Spleen (tissue), 11 donors: Measurements from ENCODE around the gene ADGRV1. TPM values are rescaled to one million over a fixed set of nuclear protein-coding genes. Genes with fewer than 3 reads are reported as not detected.

ENCODE experiments used
- DNase-seq: peaks from one replicate; pipeline ENCODE4 v3.0.0-alpha.2; 2020
- H3K27ac ChIP-seq, 8 donors: fragments of 200-600 bp; sonication (generic) in 7 of 8; 1 replicate in 4 of 8; 2 replicates in 4 of 8; pipeline versions ENCODE4 v1.5.0 to v1.8.0; 2016 to 2021; ENCODE audit warnings: inconsistent platforms in 4 of 8, mild to moderate bottlenecking in 4 of 8, moderate library complexity in 1 of 8
- H3K27me3 ChIP-seq, 7 donors: fragments of 200-600 bp; sonication (generic) in 6 of 7; replicated peaks in 1 of 7; 1 replicate in 4 of 7; 2 replicates in 3 of 7; pipeline versions ENCODE4 v1.5.0 to v1.8.0; 2016 to 2021; ENCODE audit warnings: inconsistent platforms in 3 of 7, mild to moderate bottlenecking in 1 of 7
- H3K36me3 ChIP-seq, 6 donors: fragments of 200-600 bp; sonication (generic) in 5 of 6; 1 replicate in 4 of 6; 2 replicates in 2 of 6; pipeline versions ENCODE4 v1.5.0 to v1.8.0; 2016 to 2021; ENCODE audit warnings: inconsistent platforms in 2 of 6
- H3K4me1 ChIP-seq, 6 donors: fragments of 200-600 bp; sonication (generic) in 5 of 6; 1 replicate in 3 of 6; 2 replicates in 3 of 6; pipeline versions ENCODE4 v1.5.0 to v1.8.0; 2016 to 2021; ENCODE audit warnings: inconsistent platforms in 3 of 6
- H3K4me3 ChIP-seq, 8 donors: fragments of 200-600 bp; sonication (generic) in 7 of 8; 1 replicate in 4 of 8; 2 replicates in 4 of 8; pipeline versions ENCODE4 v1.5.0 to v1.8.0; 2016 to 2021; ENCODE audit warnings: inconsistent platforms in 4 of 8, mild to moderate bottlenecking in 4 of 8, moderate library complexity in 2 of 8
- H3K9me3 ChIP-seq, 8 donors: fragments of 200-600 bp; sonication (generic) in 7 of 8; 1 replicate in 4 of 8; 2 replicates in 4 of 8; pipeline versions ENCODE4 v1.5.0 to v1.8.0; 2016 to 2021; ENCODE audit warnings: inconsistent platforms in 4 of 8
- CTCF ChIP-seq, 11 experiments: fragments of 200-600 bp in 7 of 11; fragments of 450-650 bp in 4 of 11; sonication (generic) in 4 of 11; IDR thresholded peaks in 8 of 11; conservative IDR thresholded peaks in 3 of 11; 1 replicate in 7 of 11; 2 replicates in 4 of 11; pipeline versions ENCODE4 v1.4.0 to v1.8.0; 2016 to 2021; ENCODE audit warnings: antibody characterized with exemption in 11 of 11, inconsistent platforms in 4 of 11, mild to moderate bottlenecking in 1 of 11
- POLR2A ChIP-seq, 3 donors: fragments of 450-650 bp; IDR thresholded peaks; one replicate each; pipeline ENCODE4 v1.5.1; 2017; ENCODE audit warnings: antibody characterized with exemption in 3 of 3, mild to moderate bottlenecking in 1 of 3
- POLR2AphosphoS5 ChIP-seq, 3 donors: sonication (generic); formaldehyde crosslinking; IDR thresholded peaks; one replicate each; pipeline ENCODE4 v1.5.1; 2017; ENCODE audit warnings: antibody characterized with exemption in 3 of 3
- WGBS, 5 donors: extraction: QIAGEN DNeasy Blood & Tissue Kit in 3 of 5; methylation state at CpG; one replicate each; pipeline versions ENCODE4 v1.1.5 to v1.1.7; 2013 to 2018; 5-methylcytosine and 5-hydroxymethylcytosine counted together
- intact Hi-C: fragments of 100-400 bp; cut with DNase I; formaldehyde crosslinking; loops from one replicate; pipeline ENCODE4 v1.15.0; 2023; ENCODE audit warnings: low total_unique reads
- polyA plus RNA-seq, 3 donors: library from polyadenylated mRNA; stranded (reverse); fragments of 200-250 nt; gene quantifications; one replicate each; pipeline ENCODE4 v1.2.1, GENCODE V29; 2013
- total RNA-seq, 7 donors: library from RNA; depleted of rRNA in 3 of 7; stranded (reverse); fragments of >200 nt in 3 of 7; fragmentation: NEBNext Ultra II Directional in 4 of 7; extraction: Animal tissue kit (Norgen Biotek cat#: 25700) in 4 of 7; gene quantifications; one replicate each; pipeline versions ENCODE4 v1.1.0 to v1.2.1, GENCODE V29; 2016 to 2021
- donor health status: healthy with polysubstance abuse.
- donor health status: DM: no; HTN: no; CAD: no; lungs with moderate emphysema.
- donor health status: DM: no; HTN: no; CAD: no.
- donor health status: Bipolar disorder and iron deficiency.
- donor health status: healthy.
- donor health status: DM: no; HTN: no; CAD: no.
- donor health status: DM: yes; HTN: yes; CAD: no.

Gene ADGRV1
- total and polyA plus RNA-seq, 10 donors = 0.08 to 0.69 (median 0.28) TPM; not detected in 3

DNA sequence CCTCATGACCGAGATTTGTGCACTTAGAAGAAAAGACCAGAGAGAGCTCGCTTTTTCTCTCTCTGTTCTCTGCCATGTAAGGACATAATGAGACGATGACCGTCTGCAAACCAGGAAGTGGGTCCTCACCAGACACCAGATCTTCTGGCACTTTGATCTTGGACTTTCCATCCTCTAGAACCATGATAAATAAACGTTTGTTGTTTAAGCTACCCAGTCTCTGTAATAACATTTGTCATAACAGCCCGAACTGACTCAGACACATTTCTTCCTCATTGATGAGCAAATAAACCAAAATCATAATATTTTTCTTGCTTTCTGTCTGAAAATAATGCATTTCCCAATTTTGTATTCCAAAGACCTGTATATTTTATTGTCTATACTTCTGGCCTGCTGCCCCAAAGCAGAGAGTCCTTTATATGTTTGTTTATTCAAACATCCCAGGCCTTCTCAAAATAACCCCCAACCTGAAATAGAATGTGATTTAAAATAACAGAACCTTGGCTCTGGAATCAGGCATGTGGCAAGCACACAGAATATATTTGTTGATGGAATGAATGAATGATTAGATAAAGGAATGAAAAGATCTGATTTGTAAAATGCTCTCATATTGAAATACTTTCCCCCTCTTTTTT, 396.5 kb downstream of the ADGRV1 start:
- Histone ChIP-seq H3K27me3 (no peaks in the 10 kb centered on the region), H3K4me1 (no peaks in the 10 kb centered on the region), H3K27ac (no peak overlapping the region), H3K4me3 (no peak overlapping the region), H3K36me3 (no peaks in the 10 kb centered on the region), H3K9me3 (no peaks in the 10 kb centered on the region)
- 82 to 91% (median 84%) methylated on average over 6 of the region's 6 CpGs for WGBS, 5 donors
- DNase-seq = no peak
- intact Hi-C loops = no loop called here
- TF ChIP-seq POLR2A (IDR thresholded peaks at IDR 0.05) (no peak), POLR2AphosphoS5 (IDR thresholded peaks at IDR 0.05) (no peak), CTCF (IDR thresholded peaks at IDR 0.05 in 8 of 11, conservative IDR thresholded peaks at IDR 0.05 in 3 of 11) (no peak)

DNA sequence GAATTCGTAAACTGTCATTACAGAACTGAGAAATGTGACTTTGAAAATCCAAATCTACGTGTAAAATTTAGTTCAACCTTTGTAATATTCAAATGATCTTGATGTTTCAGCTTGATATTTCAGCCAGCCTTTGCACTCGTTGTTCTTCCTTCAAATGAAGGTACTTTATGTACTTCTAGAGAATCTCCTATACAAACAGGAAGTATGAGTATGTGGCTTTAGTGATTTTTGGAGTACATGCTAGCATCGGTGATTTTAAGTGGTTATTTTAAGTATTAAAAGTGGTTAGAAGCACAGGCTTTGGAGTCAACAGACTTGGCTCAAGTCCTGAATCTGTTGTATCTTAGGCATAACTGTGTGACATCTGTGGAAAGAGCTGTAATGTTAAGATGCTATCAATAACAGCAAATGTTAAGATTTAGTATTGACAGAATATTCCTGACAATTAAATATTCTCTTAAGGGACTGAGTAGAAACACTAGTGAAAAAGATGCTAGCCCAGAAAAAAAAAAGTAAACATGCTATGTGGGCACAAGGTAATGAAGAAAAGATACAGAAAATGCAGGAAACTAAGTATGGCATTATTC, 398.0 kb downstream of the ADGRV1 start:
- Histone ChIP-seq H3K9me3 (no peaks in the 10 kb centered on the region), H3K36me3 (no peaks in the 10 kb centered on the region), H3K27me3 (no peaks in the 10 kb centered on the region), H3K4me3 (no peak overlapping the region), H3K27ac (no peak overlapping the region), H3K4me1 (no peaks in the 10 kb centered on the region)
- TF ChIP-seq POLR2AphosphoS5 (IDR thresholded peaks at IDR 0.05) (no peak), CTCF (IDR thresholded peaks at IDR 0.05 in 8 of 11, conservative IDR thresholded peaks at IDR 0.05 in 3 of 11) (no peak), POLR2A (IDR thresholded peaks at IDR 0.05) (no peak)
- WGBS, 5 donors = 39 to 46% (median 45%) methylated on average over 4 of the region's 4 CpGs
- intact Hi-C loops = no loop called here
- DNase-seq = no peak

DNA sequence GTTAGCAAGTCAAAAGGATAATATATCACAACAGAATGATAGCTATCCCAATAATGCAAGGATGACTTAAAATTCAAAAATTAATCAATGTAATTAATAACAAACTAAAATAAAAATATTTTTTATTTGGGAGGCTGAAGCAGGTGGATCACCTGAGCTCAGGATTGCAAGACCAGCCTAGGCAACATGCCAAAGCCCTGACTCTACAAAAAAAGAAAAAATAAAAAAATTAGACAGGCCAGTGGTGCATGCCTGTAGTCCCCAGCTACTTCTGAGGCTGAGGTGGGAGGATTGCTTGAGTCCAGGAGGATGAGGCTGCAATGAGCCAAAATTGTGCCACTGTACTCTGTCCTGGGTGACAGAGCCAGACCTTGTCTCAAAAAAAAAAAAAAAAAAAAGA, 399.3 kb downstream of the ADGRV1 start:
- no peak overlapping the region for H3K27ac ChIP-seq
- DNase-seq = no peak
- H3K9me3 ChIP-seq = no peaks in the 10 kb centered on the region
- H3K27me3 ChIP-seq = no peaks in the 10 kb centered on the region
- no peaks in the 10 kb centered on the region for H3K4me1 ChIP-seq
- intact Hi-C loops = no loop called here
- H3K4me3 ChIP-seq = no peak overlapping the region
- TF ChIP-seq POLR2A (IDR thresholded peaks at IDR 0.05) (no peak), POLR2AphosphoS5 (IDR thresholded peaks at IDR 0.05) (no peak), CTCF (IDR thresholded peaks at IDR 0.05 in 8 of 11, conservative IDR thresholded peaks at IDR 0.05 in 3 of 11) (no peak)
- H3K36me3 ChIP-seq = no peaks in the 10 kb centered on the region

- intact Hi-C loops = no loop called here
- no peaks in the 10 kb centered on the region for H3K9me3 ChIP-seq
Measured at GRCh38 chr5:90959262-90959661, 400.7 kb downstream of the ADGRV1 start.

More at GRCh38 chr5:90959262-90959661, 400.7 kb downstream of the ADGRV1 start:
- Histone ChIP-seq H3K36me3 (no peaks in the 10 kb centered on the region), H3K27me3 (no peaks in the 10 kb centered on the region), H3K4me3 (no peak overlapping the region), H3K27ac (no peak overlapping the region), H3K4me1 (no peaks in the 10 kb centered on the region)
- TF ChIP-seq CTCF (IDR thresholded peaks at IDR 0.05 in 8 of 11, conservative IDR thresholded peaks at IDR 0.05 in 3 of 11) = no peak
- no peak for TF ChIP-seq POLR2AphosphoS5 (IDR thresholded peaks at IDR 0.05)
- no peak for TF ChIP-seq POLR2A (IDR thresholded peaks at IDR 0.05)
- no peak for DNase-seq
